Measurements from ENCODE around the gene PTER. TPM values are rescaled to one million over a fixed set of nuclear protein-coding genes. Genes with fewer than 3 reads are reported as not detected.

Gene PTER
- total RNA-seq, 1 donor from 2014 or later: 25.7 TPM

GRCh38 chr10:16459423-16459939, 22.7 kb downstream of the PTER start:
- intact Hi-C loops (cut with micrococcal nuclease): no loop called here
- no peak for DNase-seq

GRCh38 chr10:16466001-16466400, 29.2 kb downstream of the PTER start:
- ATAC-seq (no peak), DNase-seq (no peak)
- intact Hi-C loops (cut with micrococcal nuclease): no loop called here

More at GRCh38 chr10:16459423-16459939, 22.7 kb downstream of the PTER start:
- no peak for ATAC-seq

GRCh38 chr10:16470747-16471146, 33.9 kb downstream of the PTER start:
- ATAC-seq: no peak
- intact Hi-C loops (cut with micrococcal nuclease): no loop called here
- DNase-seq: no peak

GRCh38 chr10:16472828-16473227, 36.0 kb downstream of the PTER start:
- intact Hi-C loops (cut with micrococcal nuclease): no loop called here

GRCh38 chr10:16477757-16478156, 40.9 kb downstream of the PTER start:
- no peak for ATAC-seq

More at GRCh38 chr10:16472828-16473227, 36.0 kb downstream of the PTER start:
- no peak for ATAC-seq
- DNase-seq: no peak

GRCh38 chr10:16478801-16479200, 42.0 kb downstream of the PTER start:
- ATAC-seq (no peak), DNase-seq (no peak)
- intact Hi-C loops (cut with micrococcal nuclease): no loop called here

More at GRCh38 chr10:16477757-16478156, 40.9 kb downstream of the PTER start:
- intact Hi-C loops (cut with micrococcal nuclease): no loop called here
- no peak for DNase-seq

- intact Hi-C loops (cut with micrococcal nuclease): no loop called here
- DNase-seq (no peak), ATAC-seq (no peak)
Observed at GRCh38 chr10:16481052-16481728, 44.4 kb downstream of the PTER start.

- intact Hi-C loops (cut with micrococcal nuclease): no loop called here
- no peak for DNase-seq
- ATAC-seq: no peak
Observed at GRCh38 chr10:16483241-16483917, 46.6 kb downstream of the PTER start.

- intact Hi-C loops (cut with micrococcal nuclease): no loop called here
- no peak for DNase-seq
- no peak for ATAC-seq
Observed at GRCh38 chr10:16490511-16490910, 53.7 kb downstream of the PTER start.

- DNase-seq: no peak
- intact Hi-C loops (cut with micrococcal nuclease): no loop called here
- ATAC-seq: no peak
Observed at GRCh38 chr10:16491933-16492332, 55.1 kb downstream of the PTER start.

GRCh38 chr10:16493884-16494536, 57.2 kb downstream of the PTER start:
- DNase-seq (no peak), ATAC-seq (no peak)
- intact Hi-C loops (cut with micrococcal nuclease): no loop called here

GRCh38 chr10:16497911-16498310, 61.1 kb downstream of the PTER start:
- ATAC-seq (no peak), DNase-seq (no peak)
- intact Hi-C loops (cut with micrococcal nuclease): no loop called here

- ATAC-seq: no peak
- DNase-seq: no peak
- intact Hi-C loops (cut with micrococcal nuclease): no loop called here
Observed at GRCh38 chr10:16505161-16505560, 68.4 kb downstream of the PTER start.

GRCh38 chr10:16509996-16510395, 73.2 kb downstream of the PTER start:
- intact Hi-C loops (cut with micrococcal nuclease): no loop called here
- ATAC-seq (no peak), DNase-seq (no peak)

GRCh38 chr10:16510843-16511242, 74.0 kb downstream of the PTER start:
- DNase-seq: no peak
- ATAC-seq: no peak
- intact Hi-C loops (cut with micrococcal nuclease): no loop called here

- no peak for ATAC-seq
- no peak for DNase-seq
- intact Hi-C loops (cut with micrococcal nuclease): no loop called here
Observed at GRCh38 chr10:16518822-16519221, 82.0 kb downstream of the PTER start.

GRCh38 chr10:16519250-16519907, 82.6 kb downstream of the PTER start:
- ATAC-seq: no peak
- intact Hi-C loops (cut with micrococcal nuclease): no loop called here
- DNase-seq: no peak

GRCh38 chr10:16519908-16520861, 83.4 kb downstream of the PTER start:
- intact Hi-C loops (cut with micrococcal nuclease): no loop called here
- ATAC-seq: peak; percentile 13
- DNase-seq: peak; percentile 24

- ATAC-seq (peak; percentile 39), DNase-seq (peak; percentile 51)
- intact Hi-C loops (cut with micrococcal nuclease): no loop called here
Observed at GRCh38 chr10:16520900-16521299, 84.1 kb downstream of the PTER start.

Data from left ventricle myocardium superior (tissue), 1 donor.